Gastroesophageal sphincter (tissue), 4 donors: ENCODE data around the gene SPATS1. TPM values are rescaled to one million over a fixed set of nuclear protein-coding genes. Genes with fewer than 3 reads are reported as not detected.

Experiments
- ATAC-seq: fragments of 150-250 bp; one replicate; pipeline ENCODE4 v1.9.1; 2016; ENCODE audit warnings: mild to moderate bottlenecking, moderate library complexity
- H3K27ac ChIP-seq, 4 donors: fragments of 200-600 bp; sonication (generic) in 3 of 4; 1 replicate in 3 of 4; 2 replicates in 1 of 4; pipeline ENCODE4 v1.5.1; 2016 to 2019
- H3K27me3 ChIP-seq: fragments of 200-600 bp; sonication (generic); one replicate; pipeline ENCODE4 v1.5.1; 2019
- H3K36me3 ChIP-seq, 2 donors: fragments of 200-600 bp; sonication (generic); one replicate each; pipeline ENCODE4 v1.5.1; 2019; ENCODE audit warnings: control low read depth in 1 of 2
- H3K4me1 ChIP-seq, 3 donors: fragments of 200-600 bp; sonication (generic); 1 replicate in 2 of 3; 2 replicates in 1 of 3; pipeline ENCODE4 v1.5.1; 2016 to 2019; ENCODE audit warnings: control low read depth in 2 of 3
- H3K4me3 ChIP-seq, 2 donors: fragments of 200-600 bp; sonication (generic); one replicate each; pipeline ENCODE4 v1.5.1; 2019; ENCODE audit warnings: mild to moderate bottlenecking in 1 of 2, moderate library complexity in 1 of 2
- H3K9me3 ChIP-seq, 3 donors: fragments of 200-600 bp; sonication (generic); one replicate each; pipeline ENCODE4 v1.5.1; 2017 to 2019; ENCODE audit warnings: control low read depth in 2 of 3
- CTCF ChIP-seq, 4 experiments: fragments of 200-600 bp in 2 of 4; fragments of 450-650 bp in 2 of 4; sonication (generic) in 1 of 4; IDR thresholded peaks; one replicate each; pipeline ENCODE4 v1.5.1; 2017 to 2019; ENCODE audit warnings: antibody characterized with exemption in 4 of 4, mild to moderate bottlenecking in 2 of 4, moderate library complexity in 2 of 4
- EP300 ChIP-seq: sonication (generic); formaldehyde crosslinking; IDR thresholded peaks from one replicate; pipeline ENCODE4 v1.6.1; 2017; ENCODE audit warnings: antibody characterized with exemption, mild to moderate bottlenecking
- POLR2A ChIP-seq, 2 donors: fragments of 450-650 bp; IDR thresholded peaks; one replicate each; pipeline ENCODE4 v1.6.1; 2017; ENCODE audit warnings: antibody characterized with exemption in 2 of 2, mild to moderate bottlenecking in 2 of 2, moderate library complexity in 1 of 2
- POLR2AphosphoS5 ChIP-seq: sonication (generic); formaldehyde crosslinking; IDR thresholded peaks from one replicate; pipeline ENCODE4 v1.6.1; 2017; ENCODE audit warnings: antibody characterized with exemption
- WGBS, 2 donors: methylation state at CpG; one replicate each; pipeline ENCODE4 v1.1.5; 2018; ENCODE audit warnings: low coverage in 1 of 2; 5-methylcytosine and 5-hydroxymethylcytosine counted together
- total RNA-seq, 4 donors: library from RNA; depleted of rRNA; stranded (reverse); fragments of >200 nt; gene quantifications; one replicate each; pipeline ENCODE4 v1.1.0, GENCODE V29; 2016

Gene SPATS1
- total RNA-seq, 4 donors from 2014 or later, result not detected

GRCh38 chr6:44298055-44298803 lies 44.2 kb upstream of the SPATS1 start:
- TF ChIP-seq POLR2AphosphoS5, result no peak

GRCh38 chr6:44298864-44299263 lies 43.6 kb upstream of the SPATS1 start:
- no peak overlapping the region for H3K4me3 ChIP-seq
- 50 to 76% methylated on average over 1 to 2 of the region's 3 CpGs for WGBS, 2 donors
- no peaks in the 10 kb centered on the region for H3K9me3 ChIP-seq
- TF ChIP-seq POLR2A (IDR thresholded peaks at IDR 0.05), result no peak
- TF ChIP-seq CTCF (IDR thresholded peaks at IDR 0.05), result no peak
- no peak for TF ChIP-seq POLR2AphosphoS5
- TF ChIP-seq EP300, result no peak
- peaks cover 0 to 39% of the 10 kb centered on the region in 2 donors for H3K36me3 ChIP-seq
- no peak for ATAC-seq
- H3K27me3 ChIP-seq, result peaks cover 44% of the 10 kb centered on the region
- no peak overlapping the region for H3K27ac ChIP-seq
- H3K4me1 ChIP-seq, result peaks cover 0 to 17% (median 12%) of the 10 kb centered on the region in 3 donors

More at GRCh38 chr6:44298055-44298803, 44.2 kb upstream of the SPATS1 start:
- ATAC-seq, result no peak
- peaks cover 51% of the 10 kb centered on the region for H3K27me3 ChIP-seq
- peaks cover 0 to 32% of the 10 kb centered on the region in 2 donors for H3K36me3 ChIP-seq
- H3K9me3 ChIP-seq, result no peaks in the 10 kb centered on the region
- no peak overlapping the region for H3K27ac ChIP-seq
- peak overlapping the region in 1 of 2 donors; percentile 59 for H3K4me3 ChIP-seq
- WGBS, 2 donors, result 20 to 44% methylated on average over 1 to 5 of the region's 20 CpGs
- H3K4me1 ChIP-seq, result peaks cover 0 to 17% (median 12%) of the 10 kb centered on the region in 3 donors

- no peak for ATAC-seq
- H3K4me3 ChIP-seq, result no peak overlapping the region
- H3K4me1 ChIP-seq, result peaks cover 0 to 17% (median 12%) of the 10 kb centered on the region in 3 donors
- peaks cover 0 to 54% of the 10 kb centered on the region in 2 donors for H3K36me3 ChIP-seq
- WGBS, 2 donors, result 0 to 100% methylated on average over 1 of the region's 7 CpGs
- no peak overlapping the region for H3K27ac ChIP-seq
- TF ChIP-seq POLR2AphosphoS5 (no peak), POLR2A (IDR thresholded peaks at IDR 0.05) (no peak), EP300 (no peak), CTCF (IDR thresholded peaks at IDR 0.05) (no peak)
- H3K9me3 ChIP-seq, result no peaks in the 10 kb centered on the region
- peaks cover 29% of the 10 kb centered on the region for H3K27me3 ChIP-seq
Measured at GRCh38 chr6:44300292-44300823, 42.1 kb upstream of the SPATS1 start.

GRCh38 chr6:44301106-44301505 lies 41.3 kb upstream of the SPATS1 start:
- ATAC-seq, result no peak
- Histone ChIP-seq H3K36me3 (peaks cover 0 to 61% of the 10 kb centered on the region in 2 donors), H3K4me1 (peaks cover 0 to 17% (median 12%) of the 10 kb centered on the region in 3 donors), H3K4me3 (no peak overlapping the region), H3K27ac (no peak overlapping the region), H3K27me3 (peaks cover 22% of the 10 kb centered on the region), H3K9me3 (no peaks in the 10 kb centered on the region)
- no peak for TF ChIP-seq POLR2AphosphoS5
- no peak for TF ChIP-seq EP300
- no peak for TF ChIP-seq CTCF (IDR thresholded peaks at IDR 0.05)
- TF ChIP-seq POLR2A (IDR thresholded peaks at IDR 0.05), result no peak
- 79% methylated on average over 3 of the region's 8 CpGs; no CpG with 5 or more reads in 1 of the 2 donors for WGBS, 2 donors

GRCh38 chr6:44301782-44302564 lies 40.5 kb upstream of the SPATS1 start:
- WGBS, 2 donors, result 65 to 74% methylated on average over 2 to 8 of the region's 14 CpGs
- Histone ChIP-seq H3K27me3 (peaks cover 13% of the 10 kb centered on the region), H3K4me1 (peaks cover 0 to 13% (median 11%) of the 10 kb centered on the region in 3 donors), H3K4me3 (no peak overlapping the region), H3K27ac (no peak overlapping the region), H3K36me3 (peaks cover 0 to 70% of the 10 kb centered on the region in 2 donors), H3K9me3 (no peaks in the 10 kb centered on the region)
- no peak for ATAC-seq
- TF ChIP-seq EP300 (no peak), POLR2AphosphoS5 (no peak), POLR2A (IDR thresholded peaks at IDR 0.05) (no peak), CTCF (IDR thresholded peaks at IDR 0.05) (no peak)
